Frontal cortex (tissue), 4 donors: ENCODE data around the gene ATIC. TPM values are rescaled to one million over a fixed set of nuclear protein-coding genes. Genes with fewer than 3 reads are reported as not detected.

Experiments
- DNase-seq, 2 donors: peaks; one replicate each; pipeline ENCODE4 v3.0.0; 2012; ENCODE audit warnings: low spot score in 2 of 2
- FAIRE-seq: peaks from 2 replicates; lab custom pipeline; 2012; peaks lifted over from hg19 to GRCh38; lab: Jason Lieb, UNC
- total RNA-seq: library from RNA; depleted of rRNA; stranded (reverse); fragments of >200 nt; gene quantifications from one replicate; pipeline ENCODE4 v1.2.3, GENCODE V29; 2014
- donor health status: control.
- donor health status: control.
- donor health status: control.

Gene ATIC
- total RNA-seq, 1 donor from 2014 or later = 13.9 TPM

GRCh38 chr2:215313255-215313613 lies 1.4 kb downstream of the ATIC start:
- no peak for DNase-seq

GRCh38 chr2:215314896-215315295 lies 3.0 kb downstream of the ATIC start:
- FAIRE-seq = no peak
- DNase-seq = no peak

More at GRCh38 chr2:215313255-215313613, 1.4 kb downstream of the ATIC start:
- no peak for FAIRE-seq

- no peak for DNase-seq
- no peak for FAIRE-seq
These were observed 3.4 kb downstream of the ATIC start for GRCh38 chr2:215315301-215315700.

GRCh38 chr2:215316336-215316735 lies 4.5 kb downstream of the ATIC start:
- DNase-seq (no peak), FAIRE-seq (no peak)

- FAIRE-seq (no peak), DNase-seq (no peak)
These were observed 7.6 kb downstream of the ATIC start for GRCh38 chr2:215319500-215319899.

- FAIRE-seq = no peak
These were observed 8.2 kb downstream of the ATIC start for GRCh38 chr2:215320102-215320501.

GRCh38 chr2:215320679-215321078 lies 8.8 kb downstream of the ATIC start:
- no peak for DNase-seq
- no peak for FAIRE-seq

More at GRCh38 chr2:215320102-215320501, 8.2 kb downstream of the ATIC start:
- DNase-seq = no peak

GRCh38 chr2:215324811-215325210 lies 13.0 kb downstream of the ATIC start:
- FAIRE-seq (no peak), DNase-seq (no peak)

GRCh38 chr2:215328066-215328465 lies 16.2 kb downstream of the ATIC start:
- no peak for FAIRE-seq

GRCh38 chr2:215332872-215333595 lies 21.2 kb downstream of the ATIC start:
- FAIRE-seq (no peak), DNase-seq (no peak)

More at GRCh38 chr2:215328066-215328465, 16.2 kb downstream of the ATIC start:
- no peak for DNase-seq

GRCh38 chr2:215338883-215339679 lies 27.2 kb downstream of the ATIC start:
- DNase-seq = no peak
- FAIRE-seq = no peak

GRCh38 chr2:215347878-215348277 lies 36.0 kb downstream of the ATIC start:
- no peak for DNase-seq
- FAIRE-seq = no peak

- DNase-seq = no peak
- no peak for FAIRE-seq
These were observed 40.7 kb downstream of the ATIC start for GRCh38 chr2:215352602-215353001.

GRCh38 chr2:215354771-215355695 lies 43.2 kb downstream of the ATIC start:
- DNase-seq (no peak), FAIRE-seq (no peak)

- no peak for DNase-seq
- no peak for FAIRE-seq
These were observed 43.9 kb downstream of the ATIC start for GRCh38 chr2:215355801-215356200.

GRCh38 chr2:215356334-215356947 lies 44.6 kb downstream of the ATIC start:
- DNase-seq (no peak), FAIRE-seq (no peak)

GRCh38 chr2:215356948-215357461 lies 45.1 kb downstream of the ATIC start:
- DNase-seq (no peak), FAIRE-seq (no peak)

- no peak for FAIRE-seq
- no peak for DNase-seq
These were observed 45.8 kb downstream of the ATIC start for GRCh38 chr2:215357660-215358059.

- no peak for FAIRE-seq
- DNase-seq = no peak
These were observed 46.5 kb downstream of the ATIC start for GRCh38 chr2:215358312-215358845.
